Esophagus muscularis mucosa (tissue), 4 donors: ENCODE measurements around the gene DCLK2.

Experiments
- EP300 ChIP-seq: sonication (generic); formaldehyde crosslinking; IDR thresholded peaks from one replicate; pipeline ENCODE4 v1.6.1; 2017; ENCODE audit warnings: antibody characterized with exemption
- POLR2A ChIP-seq: fragments of 450-650 bp; IDR thresholded peaks from one replicate; pipeline ENCODE4 v1.6.1; 2017; ENCODE audit warnings: antibody characterized with exemption, moderate library complexity, mild to moderate bottlenecking, low read depth
- POLR2AphosphoS5 ChIP-seq, 2 donors: sonication (generic); formaldehyde crosslinking; IDR thresholded peaks; one replicate each; pipeline ENCODE4 v1.6.1; 2017; ENCODE audit warnings: antibody characterized with exemption in 2 of 2
- TF ChIP-seq, protein P1 (sequence below), 3 experiments: fragments of 200-600 bp in 2 of 3; fragments of 450-650 bp in 1 of 3; sonication (generic) in 2 of 3; IDR thresholded peaks; one replicate each; pipeline ENCODE4 v1.5.1; 2017 to 2019; ENCODE audit warnings: antibody characterized with exemption in 3 of 3, mild to moderate bottlenecking in 2 of 3, moderate library complexity in 1 of 3

DNA sequence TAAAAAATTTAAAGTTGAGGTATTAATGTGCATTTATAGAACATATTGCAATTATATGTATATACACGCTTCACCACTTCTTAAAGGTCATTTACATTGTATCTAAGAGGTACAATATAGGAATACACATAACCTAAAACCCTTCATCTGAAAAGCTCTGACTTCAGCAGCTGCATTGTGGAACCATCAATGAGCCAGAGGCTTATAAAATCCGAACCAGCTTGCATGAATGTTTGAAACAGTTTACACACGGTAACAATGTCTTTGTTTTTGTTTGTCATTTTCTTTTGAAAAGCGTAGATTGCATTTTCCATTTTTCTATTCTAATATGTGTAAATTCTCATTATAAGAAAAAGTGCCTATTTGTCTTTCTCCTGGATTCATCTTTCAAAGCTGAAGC is 221.6 kb downstream of the DCLK2 start:
- TF ChIP-seq, protein P1, sequence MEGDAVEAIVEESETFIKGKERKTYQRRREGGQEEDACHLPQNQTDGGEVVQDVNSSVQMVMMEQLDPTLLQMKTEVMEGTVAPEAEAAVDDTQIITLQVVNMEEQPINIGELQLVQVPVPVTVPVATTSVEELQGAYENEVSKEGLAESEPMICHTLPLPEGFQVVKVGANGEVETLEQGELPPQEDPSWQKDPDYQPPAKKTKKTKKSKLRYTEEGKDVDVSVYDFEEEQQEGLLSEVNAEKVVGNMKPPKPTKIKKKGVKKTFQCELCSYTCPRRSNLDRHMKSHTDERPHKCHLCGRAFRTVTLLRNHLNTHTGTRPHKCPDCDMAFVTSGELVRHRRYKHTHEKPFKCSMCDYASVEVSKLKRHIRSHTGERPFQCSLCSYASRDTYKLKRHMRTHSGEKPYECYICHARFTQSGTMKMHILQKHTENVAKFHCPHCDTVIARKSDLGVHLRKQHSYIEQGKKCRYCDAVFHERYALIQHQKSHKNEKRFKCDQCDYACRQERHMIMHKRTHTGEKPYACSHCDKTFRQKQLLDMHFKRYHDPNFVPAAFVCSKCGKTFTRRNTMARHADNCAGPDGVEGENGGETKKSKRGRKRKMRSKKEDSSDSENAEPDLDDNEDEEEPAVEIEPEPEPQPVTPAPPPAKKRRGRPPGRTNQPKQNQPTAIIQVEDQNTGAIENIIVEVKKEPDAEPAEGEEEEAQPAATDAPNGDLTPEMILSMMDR (IDR thresholded peaks at IDR 0.05): no peak
- TF ChIP-seq EP300 (no peak), POLR2A (no peak), POLR2AphosphoS5 (IDR thresholded peaks at IDR 0.05) (no peak)
